GM19463 (cell line): ENCODE data around the gene SWAP70.

Source experiments
- ATAC-seq: cut with Tn5 transposase; IDR thresholded peaks from one replicate; pipeline ENCODE4 v1.9.1; 2021; ENCODE audit warnings: mild to moderate bottlenecking, moderate library complexity; ENCODE audit not compliant: unreplicated experiment

SWAP70 gene

DNA sequence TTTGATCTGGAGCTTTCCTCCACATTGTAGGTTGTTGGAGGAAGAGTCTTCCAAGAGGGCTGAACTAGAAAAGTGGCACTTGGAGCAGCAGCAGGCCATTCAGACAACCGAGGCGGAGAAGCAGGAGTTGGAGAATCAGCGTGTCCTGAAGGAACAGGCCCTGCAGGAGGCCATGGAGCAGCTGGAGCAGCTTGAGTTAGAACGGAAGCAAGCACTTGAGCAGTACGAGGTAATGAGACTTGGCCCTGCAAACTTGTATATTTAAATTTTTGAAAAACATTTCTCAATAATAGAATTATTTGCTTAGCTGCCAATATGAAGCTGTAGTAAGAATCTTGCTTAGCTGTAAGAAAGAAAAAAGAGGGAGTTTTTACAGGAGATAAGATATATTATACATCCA is 84.0 kb downstream of the SWAP70 start:
- ATAC-seq, result no peak

DNA sequence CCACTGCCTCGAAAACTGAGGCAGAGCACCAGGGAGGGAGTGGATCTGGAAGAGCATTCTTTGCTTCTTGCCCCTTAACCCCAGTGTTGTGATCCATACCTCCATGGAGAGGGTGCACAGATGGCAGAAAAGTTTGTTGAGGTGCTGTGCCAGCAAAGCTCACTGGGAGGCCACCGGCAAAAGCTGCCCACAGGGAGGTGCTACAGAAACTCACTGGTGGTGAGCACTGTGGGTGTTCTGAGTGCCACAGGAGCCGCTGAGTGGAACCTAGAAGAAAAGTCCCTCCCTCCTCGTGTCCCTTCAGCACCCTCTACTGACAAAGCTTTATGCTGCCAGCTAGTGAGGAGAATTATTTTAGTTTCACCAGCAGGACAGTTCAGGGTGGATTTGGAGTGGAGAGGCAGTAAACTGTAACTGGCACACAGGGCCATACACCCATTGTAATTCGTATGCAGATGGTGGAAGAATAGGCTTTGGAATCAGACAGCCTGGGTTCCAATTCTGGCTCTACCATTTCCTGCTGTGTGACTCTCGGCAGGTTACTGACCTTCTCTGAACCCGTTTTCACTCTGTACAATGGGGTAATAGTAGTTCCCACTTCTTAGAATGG is 84.6 kb downstream of the SWAP70 start:
- peak; percentile 83 for ATAC-seq

DNA sequence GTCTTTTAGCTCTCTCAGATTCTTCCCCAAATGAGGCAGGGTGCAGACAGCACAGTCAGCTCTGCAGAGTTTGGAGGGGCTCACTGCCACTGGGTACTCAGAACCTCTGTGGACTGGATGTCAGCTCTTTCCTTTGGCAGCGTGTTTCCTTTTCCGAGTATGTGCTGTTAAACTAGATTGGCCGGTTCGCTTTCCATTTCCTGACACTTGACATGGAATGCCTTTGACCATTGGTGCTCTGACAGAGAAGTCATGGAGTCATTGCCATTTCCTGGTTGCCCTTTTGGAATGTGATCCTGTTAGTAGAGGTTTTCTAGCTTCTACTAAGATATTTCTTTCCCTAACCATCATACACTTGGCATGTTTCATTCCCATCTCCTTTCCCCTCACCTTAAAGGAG is 86.7 kb downstream of the SWAP70 start:
- no peak for ATAC-seq

DNA sequence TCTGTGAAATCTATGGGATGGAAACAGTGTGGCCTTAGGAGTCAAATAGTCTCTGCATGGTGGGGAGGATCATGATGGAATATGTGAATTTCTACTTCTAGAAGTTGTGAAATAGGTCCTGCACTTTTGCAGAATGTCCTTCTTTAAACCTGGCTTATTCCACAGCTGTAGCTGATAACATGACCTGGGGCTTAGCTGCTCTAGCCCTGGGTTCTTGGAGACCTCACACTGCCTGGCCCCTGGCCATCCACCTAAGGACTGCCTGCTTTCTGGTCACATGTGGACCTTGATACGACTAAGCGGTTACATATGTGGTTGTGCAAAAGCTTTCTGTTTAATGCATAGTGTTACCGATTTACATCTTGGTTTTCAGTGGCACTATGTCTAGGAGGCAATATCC is 88.2 kb downstream of the SWAP70 start:
- ATAC-seq, result no peak

DNA sequence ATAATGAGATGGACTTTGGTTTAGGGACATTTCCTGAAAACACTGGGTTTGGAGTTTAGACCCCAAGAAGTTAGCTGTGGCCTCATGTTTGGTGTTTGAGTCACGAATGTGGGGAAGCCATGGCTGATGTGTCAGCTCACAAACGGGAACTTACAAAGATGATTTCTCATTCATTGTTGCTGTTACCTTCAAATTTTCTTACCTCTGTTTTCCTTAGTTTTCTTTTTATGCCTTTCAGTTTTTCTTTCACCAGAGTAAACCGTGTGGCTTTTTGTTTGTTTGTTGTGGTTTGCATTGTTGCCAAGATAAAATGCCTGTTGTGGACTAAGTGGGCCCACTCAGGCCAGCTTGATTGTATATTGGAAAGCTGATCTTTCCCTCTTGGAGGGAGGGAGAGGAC is 89.1 kb downstream of the SWAP70 start:
- no peak for ATAC-seq

DNA sequence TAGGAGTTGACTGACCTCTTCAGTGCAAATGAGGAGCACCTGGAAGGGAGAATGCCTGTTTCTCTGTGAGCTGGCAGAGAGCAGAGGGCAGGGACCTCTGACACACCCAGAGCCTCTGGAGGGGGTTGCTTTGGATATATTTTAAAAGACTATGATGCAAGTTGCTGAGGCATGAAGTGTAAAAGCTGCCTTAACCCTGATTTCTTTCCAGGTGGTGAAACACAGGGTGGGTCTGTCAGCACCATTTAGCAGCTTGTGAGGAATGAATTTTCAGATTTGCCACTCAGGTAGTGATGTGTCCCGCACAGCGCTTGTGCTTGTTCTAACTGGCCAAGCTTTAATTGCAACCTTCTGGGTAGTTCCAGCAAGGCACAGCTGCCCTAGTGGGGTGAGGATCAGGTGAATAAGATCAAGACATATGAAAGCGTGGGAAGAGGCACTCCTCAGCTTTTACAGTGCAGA is 90.2 kb downstream of the SWAP70 start:
- ATAC-seq, result no peak

DNA sequence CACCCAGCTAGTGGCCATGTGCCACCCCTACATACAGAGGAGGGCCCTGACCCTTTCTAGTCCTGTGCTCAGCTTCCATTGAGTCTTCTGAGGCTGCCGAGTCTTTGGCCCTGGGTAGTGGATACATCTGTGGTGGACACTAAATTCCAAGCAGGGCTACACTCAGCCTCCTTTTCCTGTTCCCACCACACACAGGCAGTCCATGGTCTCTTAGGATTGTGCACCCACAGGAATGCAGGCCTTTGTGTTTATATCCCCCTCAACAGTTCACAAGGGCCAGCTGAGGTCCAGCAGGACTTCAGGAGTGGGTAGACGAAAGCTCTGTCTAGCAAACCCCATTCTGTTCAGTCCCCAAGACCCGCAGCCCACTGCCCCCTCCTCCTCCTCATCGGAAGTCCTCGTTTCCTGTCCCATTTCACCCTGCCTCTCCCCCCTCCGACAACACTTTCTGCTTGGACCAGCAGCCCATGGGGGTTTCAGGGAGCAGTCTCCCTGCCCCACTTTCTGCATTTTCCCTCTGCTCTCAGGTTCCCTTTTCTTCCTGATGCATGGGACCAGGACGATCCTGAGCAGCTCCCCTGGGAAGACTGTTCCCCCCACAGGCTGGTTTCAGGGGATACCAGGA is 91.8 kb downstream of the SWAP70 start:
- no peak for ATAC-seq

DNA sequence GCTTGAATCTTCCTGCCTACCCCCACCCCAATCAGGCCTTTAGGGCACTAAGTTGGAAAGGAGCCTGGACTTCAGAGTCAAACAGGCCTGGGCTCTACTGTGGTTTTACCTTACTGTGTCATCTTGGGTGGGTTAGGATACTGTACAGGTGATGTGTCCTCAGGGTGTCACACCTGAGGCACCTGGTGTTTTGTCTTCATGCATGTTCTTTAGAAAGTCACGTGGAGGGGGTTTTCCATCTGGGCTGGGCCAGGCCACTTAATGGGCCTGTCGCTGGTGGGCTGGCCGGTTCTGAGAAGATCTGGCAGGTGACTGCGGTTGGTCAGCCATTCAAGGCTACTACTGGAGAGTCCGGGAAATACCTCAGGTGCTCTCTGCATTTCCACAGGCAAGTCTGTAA is 92.6 kb downstream of the SWAP70 start:
- no peak for ATAC-seq

DNA sequence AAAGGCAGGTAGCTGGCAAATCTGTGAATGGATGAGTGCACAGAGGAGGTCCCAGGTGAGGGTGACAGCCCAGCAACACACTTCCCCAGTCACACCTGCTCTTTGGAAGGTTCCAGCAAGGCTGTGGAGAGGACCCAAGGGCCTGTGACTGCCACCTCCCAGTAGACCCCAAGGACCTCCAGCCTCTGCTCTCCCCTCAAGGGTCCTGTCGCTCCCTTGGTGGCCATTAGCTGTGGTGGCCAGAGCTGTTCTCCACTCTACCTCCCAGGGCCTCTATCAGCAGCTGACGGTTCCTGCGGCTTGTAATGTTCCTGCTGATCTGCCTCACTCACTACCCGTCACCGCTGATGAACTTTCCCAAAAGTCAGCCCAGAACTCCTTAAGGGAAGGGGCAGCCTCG is 93.0 kb downstream of the SWAP70 start:
- ATAC-seq, result no peak

DNA sequence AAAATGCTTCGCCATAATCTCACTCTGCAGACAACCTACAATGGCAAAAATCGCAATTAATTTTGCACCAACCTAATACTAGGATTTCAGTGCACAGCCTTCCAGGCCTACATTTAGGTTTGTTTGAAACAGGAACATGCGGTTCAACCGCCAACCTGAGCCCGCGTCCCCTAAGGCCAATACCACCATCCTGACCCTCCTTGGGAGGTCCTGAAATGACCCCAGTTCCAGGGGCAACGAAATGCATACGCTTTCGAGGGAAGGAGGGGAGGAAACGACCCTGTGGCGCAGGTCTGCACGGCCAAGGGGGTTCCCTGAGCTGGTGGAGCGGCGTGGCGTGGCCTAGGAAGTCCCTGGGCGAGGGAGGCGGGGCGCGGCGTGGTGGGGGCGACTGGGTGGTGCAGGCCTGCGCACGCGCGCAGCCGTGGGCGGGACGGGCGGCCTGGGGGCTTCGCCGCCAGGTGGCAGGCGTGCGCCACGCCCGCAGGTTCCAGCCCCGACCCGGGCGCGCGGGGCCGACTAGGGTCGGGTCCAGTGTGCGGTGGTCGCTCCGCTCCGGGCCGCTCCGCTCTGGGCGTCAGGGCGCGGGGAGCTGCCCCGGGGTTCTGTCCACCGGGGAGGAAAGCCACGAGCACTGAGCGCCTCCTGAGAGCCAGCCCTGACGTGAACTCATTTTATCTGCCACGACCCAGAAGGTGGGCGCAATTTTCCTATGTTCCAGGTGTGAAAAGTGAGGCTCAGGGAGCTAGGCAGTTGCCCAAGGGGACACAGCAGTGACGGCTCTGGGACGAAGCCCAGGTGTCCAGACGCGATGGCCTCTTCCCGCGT is 94.1 kb downstream of the SWAP70 start:
- peak; percentile 55 for ATAC-seq

DNA sequence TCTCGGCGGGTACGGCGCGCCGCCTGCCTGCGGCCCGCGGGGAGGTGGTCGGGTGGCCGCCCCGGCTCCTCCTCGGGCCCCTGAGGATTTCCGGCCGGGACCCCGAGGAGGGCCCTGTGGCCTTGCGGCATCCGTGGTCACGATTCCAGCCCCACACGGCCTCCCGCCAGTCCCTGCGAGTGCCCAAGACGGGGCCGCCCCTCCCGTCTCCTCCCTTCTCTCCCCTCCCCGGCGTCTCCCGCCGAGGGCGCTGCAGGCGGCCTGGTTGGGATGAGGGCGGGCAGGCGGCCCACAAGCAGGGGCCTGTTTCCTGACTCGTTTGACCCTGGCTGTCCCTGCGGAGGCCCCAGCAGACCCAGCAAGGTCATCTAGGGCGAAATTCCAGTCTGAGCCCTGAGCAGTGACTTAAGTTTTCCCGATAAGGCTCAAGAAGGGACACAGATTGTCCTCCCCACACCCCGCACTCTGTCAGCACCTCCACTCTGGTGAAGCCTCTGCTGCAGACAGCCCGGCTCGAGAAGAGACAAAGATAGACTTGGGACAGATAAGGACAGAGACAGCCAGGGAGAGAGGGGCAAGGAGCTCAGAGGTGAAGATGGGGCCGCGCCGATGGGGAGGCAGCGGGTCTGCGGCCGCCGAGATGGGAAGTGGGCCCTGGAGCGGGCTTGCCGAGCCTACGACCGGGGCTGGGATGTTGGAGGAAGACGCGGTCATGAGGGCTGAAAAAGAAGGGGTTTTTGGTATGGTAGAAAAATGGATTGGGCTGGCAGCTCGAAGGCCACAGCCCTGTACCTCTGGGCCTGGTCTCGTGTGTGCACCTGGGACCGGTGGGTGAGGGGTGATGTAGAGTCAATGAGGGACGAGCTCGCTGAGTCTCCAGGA is 95.0 kb downstream of the SWAP70 start:
- peak; percentile 23 for ATAC-seq

DNA sequence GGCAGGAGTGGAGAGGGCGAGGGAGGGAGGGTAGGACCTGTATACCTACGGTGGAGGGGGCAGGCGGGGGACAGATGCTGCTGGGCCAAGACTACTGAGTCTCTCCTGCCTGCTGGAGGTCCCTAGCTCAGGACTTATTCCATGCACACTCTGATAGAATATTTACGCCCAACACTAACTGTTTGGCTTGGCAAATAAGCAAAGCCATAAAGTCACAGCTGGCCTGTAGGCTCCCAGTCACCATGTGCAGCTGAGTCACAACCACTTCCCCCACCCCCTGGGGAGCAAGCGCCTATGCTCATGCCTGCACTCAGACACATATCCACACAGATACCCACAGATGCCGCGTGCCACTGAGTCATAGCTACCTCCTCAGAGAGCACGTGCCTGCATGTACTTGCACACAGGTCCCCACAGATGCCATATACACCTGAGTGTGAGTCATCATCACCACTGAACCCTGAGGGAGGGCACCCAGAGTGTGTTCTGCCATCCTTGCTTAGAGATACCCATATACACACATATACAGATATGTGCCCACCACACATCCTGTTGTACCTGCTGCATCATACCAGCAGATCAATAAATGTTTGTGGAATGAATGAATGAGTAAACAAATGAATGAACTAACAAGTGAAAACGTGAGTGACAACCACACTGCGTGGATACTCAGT is 95.8 kb downstream of the SWAP70 start:
- peak; percentile 64 for ATAC-seq

DNA sequence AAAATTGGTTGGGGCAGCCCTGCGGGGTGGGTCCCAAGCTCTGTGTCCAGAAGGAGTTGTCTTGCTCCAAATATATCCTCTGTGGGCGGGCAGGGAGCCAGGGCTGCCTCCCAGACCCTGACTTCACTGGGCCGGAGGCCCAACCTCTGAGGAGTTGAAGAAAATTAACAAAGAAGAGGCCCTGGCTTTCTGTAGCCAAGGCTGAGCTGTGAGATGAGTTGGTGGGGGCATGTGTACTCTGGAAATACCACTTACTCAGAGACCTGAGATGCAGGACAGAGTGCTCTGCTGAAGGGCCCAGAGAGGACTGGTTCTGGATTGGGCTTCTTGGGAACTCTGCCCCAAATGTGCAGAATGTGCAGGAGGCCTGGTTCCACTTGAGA is 96.3 kb downstream of the SWAP70 start:
- ATAC-seq, result no peak

DNA sequence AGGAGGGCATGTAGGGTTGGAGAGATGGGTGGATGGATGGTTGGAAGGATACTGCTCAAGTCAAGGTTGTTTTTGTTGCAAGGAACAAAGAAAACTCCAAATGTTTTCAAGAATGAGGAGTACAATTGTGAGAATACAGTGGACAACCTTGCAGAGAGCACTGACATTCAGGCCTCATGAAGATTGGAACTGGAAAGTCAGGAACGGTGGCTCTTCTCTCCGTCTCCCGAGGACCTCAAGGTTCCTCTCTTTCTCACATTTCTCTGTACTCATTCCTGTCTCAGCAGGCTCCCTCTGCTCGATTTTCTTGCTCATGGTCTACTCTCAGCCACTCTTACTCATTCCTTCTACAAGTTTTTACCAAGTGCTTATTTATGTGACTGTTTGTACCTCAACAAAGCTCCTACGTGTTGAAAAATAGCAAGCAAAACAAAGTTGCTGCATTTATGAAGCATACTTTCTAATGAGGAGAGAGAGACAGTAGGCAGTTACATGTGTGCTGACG is 97.6 kb downstream of the SWAP70 start:
- ATAC-seq, result no peak

DNA sequence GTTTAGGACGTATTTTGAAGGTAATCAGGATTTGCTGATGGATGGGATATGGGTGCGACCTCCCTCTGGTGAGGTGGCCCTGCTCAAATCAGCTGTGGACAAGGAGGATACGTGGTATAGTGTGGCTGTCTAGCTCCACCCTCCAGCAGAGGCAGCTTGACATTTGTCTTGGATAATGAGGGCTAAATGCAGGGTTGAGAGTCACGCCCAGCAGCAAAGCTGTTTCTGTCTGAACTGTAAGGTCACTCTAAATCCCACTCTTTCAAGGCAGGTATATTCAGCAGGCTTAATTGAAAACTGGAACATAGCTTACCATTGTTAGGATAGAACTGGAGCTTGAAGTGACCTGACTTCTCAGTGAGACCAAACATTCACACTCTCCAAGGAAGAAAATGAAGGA is 98.7 kb downstream of the SWAP70 start:
- no peak for ATAC-seq

DNA sequence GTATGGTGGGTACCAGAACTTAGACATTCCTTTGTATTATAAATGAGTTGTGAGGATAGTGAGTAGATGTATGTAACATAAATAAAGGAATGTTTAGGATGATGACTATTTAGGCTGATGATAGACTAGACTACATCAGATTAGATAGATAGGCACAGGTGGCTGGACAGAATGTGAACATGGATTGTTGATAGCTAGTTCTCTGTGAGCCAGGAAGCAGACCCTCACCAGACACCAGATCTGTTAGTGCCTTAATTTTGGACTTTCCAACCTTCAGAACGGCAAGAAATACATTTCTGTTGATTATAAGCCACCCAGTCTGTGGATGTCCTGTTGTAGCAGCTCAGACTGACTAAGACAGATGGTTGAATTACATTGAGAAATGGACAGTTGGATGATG is 99.4 kb downstream of the SWAP70 start:
- ATAC-seq, result no peak

DNA sequence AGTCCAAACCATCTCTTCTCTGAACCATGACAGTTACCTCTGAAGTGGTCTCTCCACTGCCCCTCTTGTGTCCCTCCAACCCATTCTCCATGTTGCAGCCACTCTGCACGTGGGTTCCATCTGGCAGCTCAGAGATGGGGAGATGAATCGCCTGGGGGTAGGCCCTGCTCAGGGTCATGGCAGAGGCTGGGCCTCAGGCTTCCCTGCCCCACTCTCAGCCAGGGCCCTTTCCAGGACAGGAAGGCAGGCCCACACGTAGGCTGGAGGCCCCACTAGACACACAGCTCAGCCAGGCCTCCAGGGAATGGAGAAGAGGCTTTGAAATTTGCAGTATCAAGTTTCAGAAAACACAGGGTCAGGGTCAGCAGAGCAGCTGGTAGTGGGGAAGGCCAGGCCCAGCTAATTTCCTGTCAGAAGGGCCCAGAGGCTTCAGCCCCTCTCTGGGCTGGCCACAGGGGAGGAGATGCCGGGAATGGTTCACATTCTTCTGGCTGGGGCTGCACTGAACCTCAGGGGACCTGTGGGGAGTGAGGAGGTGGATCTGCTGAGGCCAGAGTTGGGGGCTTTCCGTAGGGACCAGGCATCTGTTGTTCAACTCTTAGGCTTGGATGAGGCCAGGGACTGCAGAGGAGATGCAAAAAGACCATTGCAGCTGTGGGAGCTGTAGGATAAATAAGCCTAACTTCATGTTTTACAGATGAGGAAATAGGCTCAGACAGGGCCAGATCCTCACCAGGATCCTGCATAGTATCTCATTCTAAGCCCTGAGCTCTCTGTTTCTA is 101.6 kb downstream of the SWAP70 start:
- ATAC-seq, result peak; percentile 65

DNA sequence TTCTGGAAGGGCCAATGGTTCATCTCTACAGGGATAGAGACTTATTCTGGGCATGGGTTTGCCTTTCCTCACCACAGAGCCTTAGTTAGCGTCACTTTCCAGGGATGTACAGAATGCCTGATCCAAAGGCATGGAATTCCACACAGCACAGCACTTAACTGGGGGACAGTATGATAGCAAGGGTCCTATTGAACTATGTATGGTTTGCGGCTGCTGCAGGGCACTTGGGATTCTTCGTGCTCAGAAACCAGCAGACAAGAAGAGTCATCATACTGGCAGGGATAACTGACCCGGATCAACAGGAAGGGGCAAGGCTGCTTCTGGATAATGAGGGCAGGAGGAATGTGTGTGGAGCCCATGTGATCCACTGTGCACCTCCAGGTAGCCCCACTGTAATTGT is 105.7 kb downstream of the SWAP70 start:
- no peak for ATAC-seq

DNA sequence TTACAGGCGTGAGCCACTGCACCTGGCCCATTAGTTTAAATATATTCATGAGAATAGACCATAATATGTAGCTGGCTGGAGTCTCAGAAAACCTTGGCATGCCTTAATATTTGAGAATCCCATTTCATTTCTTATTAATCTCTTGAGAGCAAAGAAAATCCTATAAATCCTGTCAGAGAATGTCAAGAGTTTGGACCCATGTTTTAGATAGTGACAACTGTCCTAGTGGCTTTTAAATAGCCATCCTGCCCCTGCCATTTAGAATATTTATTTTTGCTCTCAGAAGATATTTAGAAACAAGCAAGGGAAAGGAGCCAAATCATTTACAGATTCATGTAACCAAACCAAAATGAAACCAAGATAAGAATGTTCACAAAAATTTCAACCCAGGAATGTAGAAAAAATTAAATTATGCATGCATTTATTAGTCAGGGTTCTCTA is 107.2 kb downstream of the SWAP70 start:
- no peak for ATAC-seq

DNA sequence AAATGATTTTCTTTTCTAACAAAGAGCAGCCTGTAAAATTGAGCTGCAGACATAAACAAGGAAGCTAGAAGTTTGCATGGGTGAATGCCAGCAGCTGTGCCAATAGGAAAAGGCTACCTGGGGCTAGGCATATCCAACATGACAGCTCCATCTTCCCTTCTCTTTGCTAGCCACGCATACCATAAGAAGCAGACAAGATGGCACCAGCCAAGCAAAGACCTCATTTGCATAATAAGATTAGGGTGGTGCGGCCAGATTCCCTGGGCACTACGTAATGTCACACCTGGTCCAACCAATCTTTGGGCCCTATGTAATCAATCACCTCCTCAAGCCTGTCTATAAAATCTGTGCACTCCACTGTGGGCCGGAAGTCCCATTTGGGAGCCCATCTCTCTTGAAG is 108.3 kb downstream of the SWAP70 start:
- ATAC-seq, result no peak
